Activated CD4-positive, alpha-beta T cell treated with anti-CD3 and anti-CD28 coated beads, Interleukin-2, amount 50 U/mL, for 16 hours (primary cell): ENCODE results near the gene LASP1.
A peak's percentile ranks its signal among the peaks of the same experiment; 100 is the strongest.

Experiments used
- DNase-seq: peaks from one replicate; pipeline ENCODE4 v3.0.0-alpha.2; 2020

LASP1 gene

DNA sequence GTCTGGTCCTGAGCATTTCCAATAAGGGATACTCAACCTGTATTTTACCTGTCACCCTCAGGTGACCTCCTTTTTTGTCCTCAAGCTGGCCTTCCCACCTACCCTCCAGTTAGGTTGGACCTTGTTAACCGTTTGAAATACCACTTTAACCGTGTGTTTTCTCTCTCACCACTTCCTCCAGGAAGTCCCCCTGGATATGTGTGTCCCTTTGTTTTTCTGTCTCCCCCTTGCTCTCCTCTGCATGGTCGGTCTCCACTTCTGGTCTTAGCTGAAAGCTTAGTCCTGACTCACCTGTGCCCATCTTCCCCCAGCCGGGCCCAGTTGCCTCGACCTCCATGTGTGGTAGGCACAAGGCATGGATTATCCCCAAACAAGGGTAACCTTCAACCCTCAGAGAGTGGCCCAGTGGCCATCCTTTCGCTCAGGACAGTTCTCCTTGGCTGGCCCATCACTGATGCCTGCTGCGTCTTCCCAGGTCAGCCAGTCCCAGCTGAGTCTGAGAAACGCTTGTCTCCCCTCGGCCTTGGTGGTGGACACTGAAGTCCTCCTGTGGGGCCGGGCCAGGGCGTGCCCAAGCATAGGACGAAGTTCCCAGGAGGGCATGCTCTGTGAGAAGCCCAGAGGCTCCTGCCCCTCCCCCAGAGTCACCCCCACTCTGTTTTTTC lies 20.0 kb downstream of the LASP1 start:
- no peak for DNase-seq

DNA sequence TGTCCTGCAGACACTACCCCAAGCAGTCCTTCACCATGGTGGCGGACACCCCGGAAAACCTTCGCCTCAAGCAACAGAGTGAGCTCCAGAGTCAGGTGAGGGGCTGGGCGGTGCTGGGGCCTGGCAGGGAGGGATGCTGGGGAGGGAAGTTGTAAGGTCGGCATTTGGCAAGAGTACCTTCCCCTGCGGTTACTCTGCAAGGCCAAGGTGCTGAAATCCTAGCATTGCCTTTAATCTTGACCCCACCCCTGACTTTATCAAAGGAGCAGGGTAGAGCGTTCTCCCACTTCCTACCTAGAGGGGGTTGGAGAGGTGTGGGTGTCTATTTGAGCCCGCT lies 20.5 kb downstream of the LASP1 start:
- DNase-seq, result no peak

DNA sequence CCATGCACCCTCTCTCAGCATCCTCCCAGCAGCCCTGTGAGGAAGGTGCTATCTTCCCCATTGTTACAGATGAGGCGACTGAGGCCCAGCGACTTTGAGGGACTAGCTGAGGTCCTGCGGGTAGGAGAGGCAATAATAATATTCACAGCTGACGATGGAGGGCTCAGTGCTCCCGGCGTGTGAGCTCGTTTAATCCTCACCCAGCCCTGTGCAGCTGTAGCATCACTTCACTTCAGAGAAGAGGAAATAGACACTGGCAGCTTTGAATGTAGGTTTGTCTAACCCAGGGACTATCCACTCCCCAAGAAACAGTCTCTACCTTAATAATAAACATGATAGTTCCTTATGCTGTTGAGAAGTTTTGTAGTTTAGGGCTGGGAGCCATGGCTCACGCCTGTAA lies 21.6 kb downstream of the LASP1 start:
- DNase-seq, result no peak

DNA sequence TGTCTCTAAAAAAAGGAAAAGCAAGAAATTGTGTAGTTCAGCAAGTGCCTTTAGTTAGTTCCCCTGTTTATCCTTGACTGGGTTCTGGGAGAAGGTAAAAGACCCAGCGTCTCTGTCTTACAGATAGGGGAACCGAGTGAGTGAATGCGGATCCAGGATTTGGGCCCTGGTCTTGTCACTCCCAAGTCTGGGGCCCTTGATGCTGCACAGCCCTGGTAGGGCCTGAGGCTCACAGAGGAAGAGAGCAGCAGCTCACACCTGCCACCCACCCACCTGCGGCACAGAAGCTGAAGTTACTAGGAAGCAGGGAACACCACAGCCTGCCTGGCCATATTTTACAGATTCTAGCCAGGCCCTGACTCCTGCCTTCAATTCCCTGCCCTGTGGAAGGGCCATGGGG lies 22.2 kb downstream of the LASP1 start:
- DNase-seq, result no peak

DNA sequence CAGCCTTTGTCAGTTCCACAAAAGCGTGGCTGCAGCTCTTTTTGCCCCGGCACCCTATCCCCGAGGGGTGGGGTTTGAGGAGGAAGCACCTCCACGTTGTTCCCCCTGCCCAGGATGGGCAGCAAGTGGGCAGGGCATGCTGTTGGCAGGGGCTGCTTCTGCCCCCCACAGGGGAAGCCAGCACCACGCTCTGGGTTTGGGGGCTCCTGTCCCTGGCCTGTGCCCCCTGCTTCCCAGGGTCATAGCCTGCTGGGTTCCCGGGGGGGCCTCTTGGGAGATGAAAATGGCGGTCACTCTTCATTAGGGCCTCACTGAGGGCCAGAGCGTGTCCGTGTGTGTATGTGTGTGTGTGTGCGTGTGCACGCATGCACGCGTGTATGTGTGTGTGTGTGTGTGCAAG lies 22.8 kb downstream of the LASP1 start:
- DNase-seq, result no peak

DNA sequence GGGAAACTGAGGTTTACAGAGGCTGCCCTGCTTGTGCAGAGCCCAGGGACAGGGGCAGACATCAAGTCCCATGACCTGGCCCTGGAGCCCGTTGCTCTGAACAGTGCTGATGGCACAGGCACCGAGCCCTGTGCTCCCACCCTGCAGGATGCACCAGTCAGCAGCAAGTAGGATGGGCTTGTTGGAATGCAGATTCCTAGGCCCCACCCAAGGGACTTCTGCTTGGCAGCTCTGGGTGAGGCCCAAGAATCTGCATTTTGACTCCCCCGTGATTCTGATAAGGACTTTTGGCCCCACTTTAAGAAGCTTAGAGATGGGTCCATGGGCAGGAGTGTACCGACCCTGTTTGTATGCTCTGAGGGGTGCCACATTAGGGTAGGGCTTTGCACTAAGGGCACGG lies 23.3 kb downstream of the LASP1 start:
- DNase-seq, result no peak

DNA sequence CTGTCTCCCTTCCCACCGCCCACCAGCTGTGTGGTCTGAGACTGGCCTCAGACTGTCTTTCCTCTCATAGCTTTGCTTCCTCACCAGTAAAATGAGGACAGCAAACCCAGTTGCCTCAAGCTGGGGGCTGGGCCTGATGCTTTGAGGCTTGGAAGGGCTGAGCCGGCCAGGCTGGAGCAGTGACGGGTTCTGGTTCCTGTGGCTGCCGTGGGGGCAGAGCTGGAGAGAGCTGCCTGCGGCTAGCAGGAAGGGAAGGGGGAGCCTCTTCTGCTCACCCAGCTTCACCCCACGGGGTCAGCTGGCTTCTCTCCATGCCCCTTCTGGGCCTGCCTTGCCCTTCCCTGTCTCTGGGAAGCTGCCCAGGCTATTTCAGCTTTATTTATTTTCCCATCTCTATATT lies 23.7 kb downstream of the LASP1 start:
- peak; percentile 48 for DNase-seq

DNA sequence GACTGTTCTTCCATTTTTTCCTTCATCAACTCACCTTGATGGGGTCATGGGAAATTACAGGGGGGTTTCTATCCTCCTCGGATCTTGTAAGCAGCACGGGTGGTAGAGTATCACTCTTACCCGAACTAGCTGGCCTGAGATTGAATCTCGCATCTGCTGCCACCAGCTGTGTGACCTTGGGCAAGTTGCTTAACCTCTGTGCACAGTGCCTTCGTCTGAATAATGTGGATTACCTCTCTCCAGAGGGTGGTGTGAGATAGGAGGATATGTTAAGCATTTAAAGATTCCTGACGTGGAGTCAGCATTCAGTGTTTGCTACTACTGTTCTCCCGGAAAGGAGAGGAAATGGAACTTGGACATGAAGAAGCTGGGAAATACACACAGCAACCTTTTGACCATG lies 24.4 kb downstream of the LASP1 start:
- no peak for DNase-seq

DNA sequence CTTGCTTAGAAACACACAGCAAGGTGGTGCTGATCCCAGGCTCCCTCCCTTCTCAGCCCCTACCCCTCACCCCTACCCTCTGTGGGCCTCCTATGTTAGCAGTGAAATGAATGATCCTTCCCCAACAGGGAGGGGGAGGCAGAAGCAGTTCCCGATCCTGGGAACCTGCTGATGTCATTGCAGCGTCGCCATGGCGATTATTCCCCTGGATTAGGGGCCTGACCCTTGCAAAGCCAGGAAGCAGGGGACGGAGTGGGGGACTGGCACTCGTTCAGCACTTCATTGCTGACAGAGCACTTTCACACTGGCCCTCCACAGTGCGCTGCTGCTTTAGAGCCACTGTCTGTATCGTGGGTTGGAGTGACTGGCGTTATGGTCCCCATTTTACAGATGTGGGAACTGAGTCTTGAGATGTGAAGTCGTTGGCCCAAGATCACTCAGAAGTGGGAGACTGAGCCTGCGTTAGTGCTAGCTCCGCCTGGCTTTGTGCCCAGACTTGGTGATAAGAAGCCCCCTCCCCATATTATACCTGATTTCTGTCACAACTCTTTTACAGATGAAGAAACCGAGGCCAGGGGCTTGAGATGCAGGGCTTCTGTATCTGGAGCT lies 26.6 kb downstream of the LASP1 start:
- no peak for DNase-seq

DNA sequence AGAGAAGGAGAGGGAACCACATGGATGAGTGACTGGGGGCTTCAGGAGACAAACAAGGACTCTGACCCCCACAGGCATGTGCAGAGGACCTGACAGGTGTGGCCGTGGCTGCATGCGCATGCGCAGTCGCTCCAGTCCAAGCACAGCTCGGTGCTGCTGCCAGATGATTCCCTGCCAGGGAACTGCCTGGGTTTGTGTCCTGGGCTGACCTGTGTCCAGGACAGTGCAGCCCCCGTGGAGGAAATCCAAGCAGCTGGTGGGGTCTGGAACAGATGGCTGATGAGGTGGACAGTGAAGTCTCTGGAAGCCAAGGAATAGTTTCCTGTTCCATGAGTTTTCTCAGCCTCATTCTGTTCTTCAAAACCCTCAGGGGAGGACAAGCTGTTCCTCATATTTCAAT lies 27.3 kb downstream of the LASP1 start:
- no peak for DNase-seq

DNA sequence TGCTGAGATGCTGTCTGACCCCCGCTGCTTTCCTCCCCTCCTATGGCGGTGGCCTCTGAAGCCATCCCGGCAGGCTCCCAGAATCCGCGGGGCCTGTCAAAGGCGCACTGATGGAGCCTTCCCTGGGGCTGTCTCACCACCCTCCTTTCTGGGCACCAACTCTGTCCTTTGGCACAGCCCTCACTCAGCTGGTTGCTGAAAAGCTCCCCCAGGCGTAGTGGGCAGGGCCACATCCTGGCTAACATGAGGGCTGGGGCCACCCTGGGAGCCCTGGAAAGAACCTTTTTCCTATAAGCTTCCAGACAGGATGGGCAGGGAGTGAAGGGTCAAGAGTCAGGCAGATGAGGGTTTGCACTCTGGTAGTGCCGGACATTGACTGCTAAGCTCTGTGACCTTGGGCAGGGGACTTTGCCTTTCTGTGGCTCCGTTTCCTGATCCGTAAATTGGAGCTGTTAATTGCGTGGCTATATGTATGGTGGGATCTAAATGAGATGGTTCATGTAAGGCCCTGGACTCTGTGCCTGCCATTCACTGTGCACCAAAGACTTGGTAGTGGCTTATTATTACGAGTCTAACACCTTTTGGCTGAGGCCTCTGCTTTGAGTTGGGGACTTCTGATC lies 27.9 kb downstream of the LASP1 start:
- DNase-seq, result no peak

DNA sequence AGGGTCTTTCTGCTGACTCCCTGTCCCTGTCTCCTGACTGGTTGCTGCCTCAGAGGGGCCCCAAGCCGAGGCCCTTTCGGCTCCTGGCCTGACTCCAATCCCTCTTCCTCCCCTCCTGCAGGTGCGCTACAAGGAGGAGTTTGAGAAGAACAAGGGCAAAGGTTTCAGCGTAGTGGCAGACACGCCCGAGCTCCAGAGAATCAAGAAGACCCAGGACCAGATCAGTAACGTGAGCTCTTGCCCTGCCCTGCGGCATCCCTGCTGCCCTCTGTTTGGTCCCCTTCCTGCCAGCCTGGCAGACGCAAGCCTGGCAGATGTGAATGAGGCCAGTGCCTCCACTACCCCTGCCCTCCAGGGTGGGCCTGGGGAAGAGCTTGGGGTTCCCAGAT lies 28.4 kb downstream of the LASP1 start:
- peak; percentile 31 for DNase-seq

DNA sequence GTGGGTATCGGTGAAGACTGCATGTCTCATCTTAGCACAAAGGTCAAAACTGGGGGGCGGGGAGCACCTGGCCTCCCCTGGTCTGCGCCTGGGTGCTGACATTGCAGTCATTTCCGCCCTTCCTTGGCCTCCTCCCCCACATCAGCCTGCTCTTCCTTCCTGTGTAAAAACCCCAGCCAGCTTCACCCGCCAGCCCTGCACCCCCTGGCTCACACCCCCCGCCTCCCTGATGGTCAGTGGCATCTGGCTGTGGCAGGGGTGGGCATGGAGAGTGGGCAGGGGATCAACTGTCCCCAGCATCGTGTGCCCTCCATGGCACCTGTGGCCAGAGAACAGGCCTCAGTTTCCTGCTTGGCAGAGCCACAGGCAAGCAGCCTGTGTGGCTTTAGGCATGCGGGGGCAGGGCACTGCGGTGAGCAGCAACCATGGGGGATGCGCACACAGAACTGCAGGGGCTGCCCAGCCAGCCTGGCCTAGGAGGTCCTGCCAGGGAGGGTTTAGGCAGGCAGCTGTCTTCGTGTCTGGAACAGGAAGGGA lies 29.0 kb downstream of the LASP1 start:
- peak; percentile 93 for DNase-seq

DNA sequence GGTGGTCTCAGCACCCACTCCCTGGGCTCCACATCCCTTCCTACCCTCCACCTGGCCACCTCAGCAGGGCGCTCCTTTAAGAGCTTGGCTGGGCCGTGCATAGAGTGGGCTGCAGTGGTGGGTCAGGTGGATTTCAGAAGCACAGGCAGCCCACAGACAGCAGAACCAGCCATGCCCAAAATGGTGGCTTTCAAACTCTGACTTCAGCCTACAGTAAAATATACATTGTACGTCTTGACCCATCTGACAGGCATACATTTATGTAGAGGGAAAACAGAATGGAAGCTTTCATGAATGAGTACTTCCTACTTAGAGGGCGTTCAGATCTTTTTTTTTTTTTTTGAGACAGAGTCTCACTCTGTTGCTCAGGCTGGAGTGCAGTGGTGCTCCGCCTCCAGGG lies 29.6 kb downstream of the LASP1 start:
- no peak for DNase-seq

DNA sequence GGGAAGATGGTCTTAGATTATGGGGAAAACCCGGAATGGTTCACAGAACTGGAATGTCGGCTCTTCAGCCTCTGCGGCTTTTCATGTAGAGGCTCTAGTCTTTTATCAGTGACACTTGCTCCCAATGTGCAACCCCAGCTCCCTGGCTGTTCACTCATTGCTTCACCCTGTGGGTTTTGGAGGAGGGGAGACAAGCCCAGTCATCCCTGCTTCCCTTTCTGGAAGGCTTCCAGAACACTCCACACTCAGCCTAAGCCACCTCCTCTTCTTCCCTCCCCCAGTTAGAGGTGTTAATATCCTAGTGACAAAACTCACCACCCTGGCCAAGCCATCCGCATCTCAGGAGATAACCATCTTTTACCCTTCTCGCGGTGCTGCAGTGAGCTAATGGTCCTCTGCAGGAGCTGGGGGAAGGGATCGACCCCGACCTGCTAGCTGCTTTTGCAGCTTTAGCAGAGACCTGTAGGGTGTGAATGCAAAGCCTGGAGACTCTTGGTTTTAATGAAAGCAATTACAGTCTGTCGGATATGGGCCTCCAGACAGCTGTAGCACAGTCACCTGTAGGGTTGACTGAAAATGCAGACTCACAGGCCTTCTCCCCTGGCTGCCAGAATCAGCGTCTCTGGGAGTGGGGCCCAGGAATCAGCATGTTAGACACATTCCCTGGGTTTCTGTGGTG lies 31.3 kb downstream of the LASP1 start:
- DNase-seq, result peak; percentile 59

DNA sequence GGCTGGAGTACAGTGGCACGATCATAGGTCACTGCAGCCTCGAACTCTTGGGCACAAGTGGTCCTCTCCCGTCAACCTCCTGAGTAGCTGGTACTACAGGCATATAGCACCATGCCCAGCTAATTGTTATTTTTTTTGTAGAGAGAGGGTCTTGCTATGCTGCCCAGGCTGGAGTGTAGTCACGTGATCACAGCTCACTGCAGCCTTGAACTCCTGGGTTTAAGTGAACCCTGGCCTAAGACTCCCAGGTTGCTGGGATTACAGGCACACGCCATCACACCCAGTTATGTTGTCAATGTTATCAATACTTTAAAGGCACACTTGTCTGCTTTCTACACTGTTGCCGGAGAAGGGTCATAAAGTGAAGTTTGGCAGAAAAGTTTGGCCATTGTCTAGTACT lies 33.5 kb downstream of the LASP1 start:
- no peak for DNase-seq

DNA sequence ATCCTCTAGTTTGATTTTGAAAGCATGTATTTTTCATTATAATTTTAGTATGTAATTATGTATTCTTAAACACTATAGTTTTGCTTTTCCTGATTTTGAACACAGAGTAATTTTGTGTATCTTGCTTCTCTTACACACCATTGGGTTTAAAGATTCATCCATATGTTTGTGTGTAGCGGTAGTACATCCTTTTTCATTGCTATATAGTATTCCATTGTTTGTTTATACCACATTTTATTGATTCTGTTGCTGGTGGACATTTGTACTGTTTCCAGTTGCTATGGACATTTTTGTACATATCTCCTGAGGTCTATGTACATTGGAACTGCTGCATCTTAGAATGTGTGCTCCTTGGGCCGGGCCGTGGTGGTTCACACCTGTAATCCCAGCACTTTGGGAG lies 35.0 kb downstream of the LASP1 start:
- DNase-seq, result no peak

DNA sequence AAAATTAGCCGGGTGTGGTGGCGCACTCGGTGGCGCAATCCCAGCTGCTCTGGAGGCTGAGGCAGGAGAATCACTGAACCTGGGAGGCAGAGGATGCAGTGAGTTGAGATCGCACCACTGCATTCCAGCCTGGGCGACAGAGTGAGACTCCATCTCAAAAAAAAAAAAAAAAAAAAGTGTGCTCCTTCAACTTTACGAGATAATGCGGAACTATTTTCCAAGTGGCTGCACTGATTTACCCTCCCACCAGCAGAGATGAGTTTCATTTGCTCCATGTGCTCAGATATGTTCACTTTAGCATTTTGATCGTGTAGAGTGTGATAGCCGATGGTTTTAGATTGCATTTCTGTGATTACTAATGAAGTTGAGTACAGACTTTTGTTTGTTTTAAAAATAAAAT lies 35.5 kb downstream of the LASP1 start:
- DNase-seq, result no peak

DNA sequence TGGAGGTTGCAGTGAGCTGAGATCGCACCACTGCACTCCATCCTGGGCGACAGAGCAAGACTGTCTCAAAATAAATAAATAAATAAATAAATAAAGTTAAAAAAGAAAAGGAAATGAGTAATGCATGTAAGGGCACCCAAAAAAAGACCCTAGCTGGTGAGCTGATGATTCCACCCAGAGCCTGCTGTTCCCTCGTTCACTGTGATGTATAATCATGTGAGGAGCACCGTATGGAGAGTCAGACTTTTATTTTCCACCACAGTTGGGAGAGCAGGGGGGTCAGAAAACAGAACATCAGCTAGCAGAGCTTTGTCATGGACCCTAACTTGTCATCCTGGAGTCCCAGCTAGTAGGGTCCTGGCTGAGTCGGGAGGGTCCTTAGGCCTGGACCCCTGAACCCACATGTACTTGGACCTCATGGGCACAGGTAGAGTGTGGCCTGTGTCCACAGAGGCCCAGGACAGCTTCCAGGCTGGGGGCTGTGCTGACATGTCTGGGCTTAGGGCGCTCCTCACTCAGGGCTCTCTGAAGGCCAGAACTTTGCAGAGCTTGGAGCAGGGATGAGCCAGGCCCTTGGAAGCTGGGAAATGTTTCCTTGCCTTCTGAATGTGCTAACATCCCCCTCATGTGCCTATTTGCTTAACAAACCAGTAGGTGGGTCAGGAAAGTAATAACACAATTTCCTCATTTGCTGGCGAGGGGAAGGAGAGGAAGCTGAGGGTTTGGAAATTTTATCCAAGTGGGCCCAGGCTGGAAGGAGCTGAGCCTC lies 36.8 kb downstream of the LASP1 start:
- no peak for DNase-seq

DNA sequence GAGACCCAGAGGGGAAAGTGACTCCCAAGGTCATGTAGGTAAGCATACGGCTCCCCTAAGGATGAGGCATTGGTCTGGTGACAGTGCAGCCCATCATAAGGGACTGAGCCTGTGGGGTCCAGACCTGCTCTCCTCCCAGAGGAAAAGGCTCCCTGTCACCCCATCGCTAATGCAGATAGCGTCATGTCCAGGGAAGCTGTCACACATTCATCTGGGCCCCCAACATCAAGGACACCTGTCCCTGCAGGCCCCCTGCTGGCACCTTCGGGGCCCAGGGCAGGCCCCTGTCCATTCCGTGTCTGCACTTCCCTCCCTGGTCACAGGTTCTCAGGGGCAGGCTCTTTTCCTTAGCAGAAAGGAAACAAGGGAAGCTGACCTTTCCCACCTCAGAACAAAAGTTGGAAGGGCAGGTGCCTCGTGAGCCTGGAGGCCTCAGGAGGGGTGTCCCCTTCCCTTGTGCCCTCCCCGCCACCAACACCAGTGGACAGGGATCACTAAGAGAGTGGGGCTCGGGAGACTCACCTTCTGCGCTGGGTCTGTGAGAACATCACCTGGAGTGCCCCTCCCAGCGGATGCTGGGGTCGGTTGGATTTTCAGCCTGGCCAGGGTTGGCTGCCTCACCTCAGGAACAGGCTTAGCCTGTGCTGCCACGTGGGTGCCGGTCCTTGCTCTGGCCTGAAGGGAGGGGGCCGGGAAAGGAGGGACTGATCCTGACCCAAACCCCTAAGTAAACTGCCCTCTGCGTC lies 38.2 kb downstream of the LASP1 start:
- DNase-seq, result no peak

DNA sequence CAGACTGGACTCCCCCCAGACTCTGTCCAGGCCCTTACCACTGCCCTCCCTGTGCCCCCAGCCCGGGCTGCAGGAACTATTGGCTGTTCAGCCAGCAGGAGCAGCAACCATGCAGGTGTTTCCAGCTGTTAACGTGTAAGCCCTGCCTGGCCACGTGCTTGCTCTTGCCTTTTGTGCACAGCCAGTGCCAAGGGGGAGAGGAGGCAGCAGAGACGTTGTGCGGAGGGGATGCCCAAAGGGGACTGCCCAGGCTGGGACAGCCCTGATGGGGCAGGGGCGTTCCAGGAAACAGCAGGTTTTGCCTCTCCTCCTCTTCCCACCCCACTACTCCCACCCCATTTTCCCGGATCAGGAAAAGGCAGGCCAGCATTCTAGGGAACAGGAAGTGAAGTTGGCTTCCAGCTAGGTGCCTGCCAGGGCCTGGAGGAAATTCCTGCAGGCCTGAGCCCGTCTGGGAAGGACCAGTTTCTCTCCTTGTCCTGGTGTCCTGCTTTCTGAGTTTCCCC lies 38.9 kb downstream of the LASP1 start:
- DNase-seq, result no peak

DNA sequence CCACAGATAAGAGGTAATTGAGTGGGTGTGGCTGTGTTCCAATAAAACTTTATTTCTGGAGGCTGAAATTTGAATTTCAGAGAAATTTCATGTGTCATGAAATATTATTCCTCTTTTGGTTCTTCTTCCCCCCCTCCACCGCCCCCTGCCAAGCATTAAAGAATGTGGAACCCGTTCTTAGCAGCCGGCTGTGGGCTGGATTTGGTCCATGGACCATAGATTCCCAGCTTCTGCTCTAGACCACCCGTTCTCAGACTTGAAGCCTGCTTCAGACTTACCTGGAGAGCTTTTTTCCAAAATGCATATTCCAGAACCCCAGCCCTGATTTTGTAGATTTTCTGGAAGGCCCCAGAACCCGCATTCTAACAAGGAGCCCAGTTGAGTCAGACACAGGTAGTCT lies 40.5 kb downstream of the LASP1 start:
- DNase-seq, result no peak
